EH (cell line): ENCODE data around the gene ZNF878.
"Not testable (repeated sequence)": the region's sequence is repeated elsewhere in the genome, so short reads cannot be mapped to it uniquely, and the experiment has no call there.

ENCODE experiments used
- DNase-seq: peaks from one replicate; pipeline ENCODE4 v3.0.0-alpha.2; 2015; ENCODE audit warnings: low read depth

The ZNF878 gene

GRCh38 chr19:12052497-12053169 is at the start of gene ZNF878:
Gene ZNF878, minus strand, starts transcription at chr19:12052961. Its CDS starts 160 bp downstream, at chr19:12052801.
- DNase-seq = peak; percentile 93

DNA sequence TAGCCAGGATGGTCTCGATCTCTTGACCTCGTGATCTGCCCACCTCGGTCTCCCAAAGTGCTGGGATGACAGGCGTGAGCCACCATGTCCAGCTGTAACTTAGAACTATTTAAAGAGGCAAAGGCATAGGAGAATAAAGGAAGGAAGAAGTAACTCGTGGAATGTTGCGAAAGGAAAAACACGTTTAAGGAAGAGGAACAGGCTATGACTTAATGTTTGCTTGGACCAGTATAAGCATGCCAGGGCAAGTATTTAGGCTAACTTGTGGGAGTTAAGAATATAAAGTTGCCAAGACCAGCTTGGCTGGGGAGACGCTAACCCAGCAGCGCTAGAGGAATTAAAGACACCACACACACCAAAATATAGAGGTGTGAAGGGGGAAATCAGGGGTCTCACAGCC is 45.3 kb upstream of the ZNF878 start:
- DNase-seq = no peak

DNA sequence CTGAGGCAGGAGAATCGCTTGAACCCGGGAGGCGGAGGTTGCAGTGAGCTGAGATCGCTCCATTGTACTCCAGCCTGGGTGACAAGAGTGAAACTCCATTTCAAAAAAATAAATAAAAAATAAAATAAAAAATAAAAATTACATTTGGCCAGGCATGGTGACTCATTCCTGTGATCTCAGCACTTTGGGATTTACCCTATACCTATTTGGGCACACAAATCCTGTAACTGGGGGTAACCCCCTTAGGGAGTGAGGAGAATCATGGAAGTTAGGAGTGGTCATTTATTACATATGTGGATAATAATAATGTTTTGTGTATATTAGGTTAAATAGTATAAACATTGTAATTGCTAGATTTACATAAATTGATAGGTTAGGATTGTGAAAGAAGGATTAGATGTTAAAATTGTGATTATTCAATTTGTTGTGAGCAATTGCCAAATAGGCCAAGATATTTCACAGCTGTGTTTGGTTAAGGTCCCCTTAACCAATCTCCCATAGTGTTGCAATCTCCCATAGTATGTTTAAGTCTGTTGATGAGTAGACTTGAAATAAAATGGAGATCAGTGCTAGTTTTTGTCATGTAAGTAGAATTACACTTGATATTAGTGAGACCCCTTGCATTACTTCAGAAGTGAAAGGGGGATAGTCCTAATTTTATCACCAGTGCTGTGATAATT is 42.5 kb upstream of the ZNF878 start:
- DNase-seq = no peak

GRCh38 chr19:12093777-12094176 is 41.0 kb upstream of the ZNF878 start:
- no peak for DNase-seq

- peak; percentile 16 for DNase-seq
These were observed 40.2 kb upstream of the ZNF878 start for GRCh38 chr19:12092956-12093355.

DNA sequence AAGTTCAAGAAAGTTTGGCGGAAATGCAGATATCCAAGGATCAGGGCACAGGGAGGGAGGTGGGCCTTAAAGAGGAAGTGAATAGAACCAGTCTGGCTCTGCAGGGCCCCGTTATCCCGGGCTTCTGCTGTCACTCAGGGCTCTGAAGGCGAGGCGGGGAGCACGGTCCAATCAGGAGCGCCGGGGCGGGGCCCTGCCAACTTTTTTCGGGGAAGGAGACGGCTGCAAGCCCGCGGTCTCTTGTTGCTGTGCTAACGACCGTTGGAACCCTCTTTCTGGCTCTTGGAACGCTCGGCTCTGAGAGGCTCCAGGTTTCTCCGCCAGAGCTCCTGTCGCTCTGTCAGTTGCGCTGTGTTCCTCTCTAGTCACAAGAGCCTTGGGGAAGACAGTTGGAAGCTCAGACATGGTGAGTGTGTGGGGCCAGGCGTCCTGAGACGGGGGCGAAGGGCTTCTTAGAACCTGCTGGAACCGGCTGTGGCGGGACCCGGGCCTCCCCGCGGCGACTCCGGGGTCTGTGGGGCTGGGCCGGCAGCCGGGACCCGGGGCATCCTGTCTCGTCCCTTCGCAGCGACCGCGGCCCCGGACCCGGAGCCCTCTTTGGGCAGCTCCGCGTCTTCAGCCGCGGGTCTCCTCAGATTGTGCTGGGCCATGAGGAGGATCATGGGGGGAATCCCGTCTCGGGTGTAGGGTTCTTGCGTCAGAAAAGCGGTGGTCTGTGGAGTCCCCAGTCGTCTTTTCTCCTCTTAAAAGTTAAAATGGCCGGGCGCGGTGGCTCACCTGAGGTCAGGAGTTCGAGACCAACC is 39.5 kb upstream of the ZNF878 start:
- DNase-seq = peak; percentile 93

DNA sequence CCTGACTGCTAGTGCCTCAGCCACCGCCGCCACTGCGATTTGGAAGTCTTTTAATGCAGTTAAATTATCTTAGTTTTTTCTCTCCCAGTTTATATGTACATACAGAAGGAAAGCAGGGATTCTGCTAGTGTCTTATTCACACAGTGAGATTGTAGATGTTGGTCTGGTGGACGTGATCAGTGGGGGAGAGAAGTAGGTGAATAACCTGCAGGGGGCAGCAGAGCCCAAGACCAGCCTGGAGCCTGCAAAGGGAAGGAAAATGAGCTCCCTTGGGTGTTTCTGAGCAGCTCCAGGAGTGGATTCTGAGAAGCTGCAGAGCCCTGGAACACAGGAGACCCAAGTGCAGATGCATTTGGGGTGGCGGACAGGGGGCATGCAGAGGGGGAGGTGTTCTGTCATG is 38.0 kb upstream of the ZNF878 start:
- DNase-seq = peak; percentile 66

GRCh38 chr19:12085074-12085818 is 32.5 kb upstream of the ZNF878 start:
- no peak for DNase-seq

- not testable (repeated sequence) for DNase-seq
These were observed 30.6 kb upstream of the ZNF878 start for GRCh38 chr19:12083336-12083735.

DNA sequence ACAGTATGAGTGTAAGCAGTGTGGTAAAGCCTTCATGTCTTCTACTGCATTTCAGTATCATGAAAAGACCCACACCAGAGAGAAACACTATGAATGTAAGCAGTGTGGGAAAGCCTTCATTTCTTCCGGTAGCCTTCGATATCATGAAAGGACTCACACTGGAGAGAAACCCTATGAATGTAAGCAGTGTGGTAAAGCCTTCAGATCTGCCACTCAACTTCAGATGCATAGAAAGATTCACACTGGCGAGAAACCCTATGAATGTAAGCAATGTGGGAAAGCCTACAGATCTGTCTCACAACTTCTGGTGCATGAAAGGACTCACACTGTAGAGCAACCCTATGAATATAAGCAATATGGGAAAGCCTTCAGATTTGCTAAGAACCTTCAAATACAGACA is 24.6 kb upstream of the ZNF878 start:
- DNase-seq = no peak

DNA sequence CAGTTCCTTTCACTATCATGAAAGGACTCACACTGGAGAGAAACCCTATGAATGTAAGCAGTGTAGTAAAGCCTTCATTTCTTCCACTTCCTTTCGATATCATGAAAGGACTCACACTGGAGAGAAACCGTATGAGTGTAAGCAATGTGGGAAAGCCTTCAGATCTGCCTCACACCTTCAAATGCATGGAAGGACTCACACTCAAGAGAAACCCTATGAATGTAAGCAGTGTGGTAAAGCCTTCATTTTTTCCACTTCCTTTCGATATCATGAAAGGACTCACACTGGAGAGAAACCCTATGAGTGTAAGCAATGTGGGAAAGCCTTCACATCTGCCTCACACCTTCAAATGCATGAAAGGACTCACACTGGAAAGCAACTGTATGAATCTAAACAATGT is 23.6 kb upstream of the ZNF878 start:
- not testable (repeated sequence) for DNase-seq

DNA sequence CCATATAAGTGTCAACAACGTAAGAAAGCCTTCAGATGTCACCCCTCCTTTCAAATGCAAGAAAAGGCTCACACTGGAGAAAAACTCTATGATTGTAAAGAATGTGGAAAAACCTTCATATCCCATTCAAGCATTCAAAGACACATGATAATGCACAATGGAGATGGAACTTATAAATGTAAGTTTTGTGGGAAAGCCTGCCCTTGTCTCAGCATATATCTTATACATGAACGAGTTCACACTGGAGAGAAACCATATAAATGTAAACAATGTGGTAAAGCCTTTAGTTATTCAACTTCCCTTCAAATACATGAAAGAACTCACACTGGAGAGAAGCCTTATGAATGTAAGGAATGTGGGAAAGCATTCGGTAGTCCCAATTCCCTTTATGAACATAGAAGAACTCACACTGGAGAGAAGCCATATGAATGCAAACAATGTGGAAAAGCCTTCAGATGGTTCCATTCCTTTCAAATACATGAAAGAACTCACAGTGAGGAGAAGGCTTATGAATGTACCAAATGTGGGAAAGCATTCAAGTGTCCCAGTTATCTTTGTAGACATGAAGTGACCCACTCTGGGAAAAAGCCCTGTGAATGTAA is 22.9 kb upstream of the ZNF878 start:
- no peak for DNase-seq

DNA sequence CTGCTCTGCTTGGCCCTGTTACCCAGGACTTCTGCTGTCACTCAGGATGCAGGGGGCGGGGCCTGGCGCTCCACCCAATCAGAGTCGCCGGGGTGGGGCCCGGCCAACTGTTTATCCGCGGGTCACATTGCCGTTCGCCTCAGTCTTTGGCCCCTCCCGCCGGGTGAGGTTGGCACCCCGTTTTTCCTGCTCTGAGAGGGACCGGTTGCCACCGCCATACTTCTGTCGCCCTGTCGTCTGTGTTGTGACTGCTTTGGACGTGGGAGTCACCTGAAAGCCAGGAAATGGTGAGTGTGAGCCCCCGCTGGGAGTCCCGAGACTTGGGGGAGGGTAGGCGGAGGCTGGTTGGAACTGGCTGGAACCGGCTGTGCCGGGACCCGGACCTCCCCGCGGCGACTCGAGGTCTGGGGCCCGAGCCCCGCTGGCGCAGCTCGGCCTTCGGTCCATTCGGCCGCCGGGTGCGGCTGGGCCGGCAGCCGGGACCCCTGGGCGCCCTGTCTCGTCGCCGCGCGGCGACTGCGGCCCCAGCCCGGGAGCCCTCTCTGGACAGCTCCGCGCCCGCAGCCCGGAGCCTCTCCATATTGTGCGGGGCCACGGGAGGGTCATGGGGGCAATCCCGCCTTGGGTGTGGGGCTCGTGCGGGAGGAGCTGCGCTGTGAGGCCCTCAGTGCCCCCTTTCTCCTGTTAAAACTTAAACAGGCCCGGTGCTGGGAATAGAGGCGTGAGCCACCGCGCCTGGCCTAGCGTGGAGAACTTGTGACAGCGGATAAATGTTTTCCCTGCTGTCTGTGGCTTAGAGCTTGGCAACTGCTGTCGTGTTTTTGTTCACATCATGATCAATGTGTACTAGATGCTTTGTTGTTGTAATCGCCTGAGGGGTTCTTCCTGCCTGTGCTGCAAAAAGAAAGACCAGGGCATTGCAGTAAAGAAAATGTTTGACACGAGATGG is 12.1 kb upstream of the ZNF878 start, which contains the start of gene ZNF844:
Gene ZNF844 (plus strand): TSS at position 142 of the 949 bp plus-strand sequence. CDS start 143 bp downstream, at position 285.
- peak; percentile 90 for DNase-seq

DNA sequence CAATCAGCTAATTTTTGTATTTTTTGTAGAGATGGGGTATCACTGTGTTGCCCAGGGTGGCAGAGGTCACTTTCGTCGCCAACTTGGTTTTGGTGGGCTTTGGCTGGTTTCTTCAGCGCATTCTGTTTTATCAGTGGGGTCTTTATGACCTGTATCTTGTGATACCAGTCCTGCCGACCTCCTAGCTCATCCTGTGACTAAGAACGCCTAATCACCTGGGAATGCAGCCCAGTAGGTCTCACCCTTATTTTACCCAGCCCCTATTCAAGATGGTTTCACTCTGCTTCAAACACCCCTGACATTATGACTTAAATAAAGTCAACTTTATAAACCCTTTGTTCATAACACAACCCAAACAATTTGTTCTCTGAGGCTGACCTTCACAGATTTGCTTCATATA is 3.0 kb upstream of the ZNF878 start:
- DNase-seq = no peak

DNA sequence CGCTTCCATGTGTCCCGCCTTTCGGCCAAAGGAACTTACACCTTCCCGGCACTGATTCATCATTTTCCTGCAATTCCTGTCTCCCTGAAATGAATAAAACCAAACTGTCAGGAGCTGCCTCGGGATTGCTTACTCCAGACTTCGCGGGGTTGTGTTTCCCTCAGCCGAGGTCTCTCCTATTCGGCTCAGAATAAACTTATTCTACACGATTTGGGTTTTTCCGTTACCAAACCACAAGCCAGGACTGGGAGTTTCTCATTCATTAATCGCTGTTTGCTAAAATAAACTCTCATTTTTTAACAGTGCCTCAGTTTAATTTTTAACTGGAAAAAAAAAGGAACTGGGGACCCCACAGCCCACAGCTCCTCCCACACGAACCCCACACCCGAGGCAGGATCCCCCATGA is 667 bp downstream of the ZNF878 start:
- peak; percentile 34 for DNase-seq

- DNase-seq = peak; percentile 22
These were observed 4.9 kb downstream of the ZNF878 start for GRCh38 chr19:12047868-12048267.

DNA sequence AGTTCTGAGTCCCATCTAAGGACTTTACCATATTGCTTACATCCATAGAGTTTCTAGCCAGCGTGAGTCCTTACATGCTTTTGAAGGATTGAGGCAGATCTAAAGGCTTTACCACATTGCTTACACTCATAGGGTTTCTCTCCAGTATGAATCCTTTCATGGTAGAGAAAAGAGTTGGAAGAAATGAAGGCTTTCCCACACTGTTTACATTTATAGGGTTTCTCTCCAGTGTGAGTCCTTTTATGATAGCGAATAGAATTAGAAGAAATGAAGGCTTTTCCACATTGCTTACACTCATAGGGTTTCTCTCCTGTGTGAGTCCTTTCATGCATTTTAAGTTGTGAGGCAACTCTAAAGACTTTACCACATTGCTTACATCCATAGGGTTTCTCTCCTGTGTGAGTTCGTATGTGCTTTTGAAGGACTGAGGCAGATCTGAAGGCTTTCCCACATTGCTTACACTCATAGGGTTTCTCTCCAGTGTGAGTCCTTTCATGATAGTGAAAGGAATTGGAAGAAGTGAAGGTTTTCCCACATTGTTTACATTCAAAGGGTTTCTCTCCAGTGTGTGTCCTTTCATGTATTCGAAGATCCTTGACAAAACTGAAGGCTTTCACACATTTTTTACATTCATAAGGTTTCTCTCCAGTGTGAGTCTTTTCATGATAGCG is 8.9 kb downstream of the ZNF878 start:
- no peak for DNase-seq

DNA sequence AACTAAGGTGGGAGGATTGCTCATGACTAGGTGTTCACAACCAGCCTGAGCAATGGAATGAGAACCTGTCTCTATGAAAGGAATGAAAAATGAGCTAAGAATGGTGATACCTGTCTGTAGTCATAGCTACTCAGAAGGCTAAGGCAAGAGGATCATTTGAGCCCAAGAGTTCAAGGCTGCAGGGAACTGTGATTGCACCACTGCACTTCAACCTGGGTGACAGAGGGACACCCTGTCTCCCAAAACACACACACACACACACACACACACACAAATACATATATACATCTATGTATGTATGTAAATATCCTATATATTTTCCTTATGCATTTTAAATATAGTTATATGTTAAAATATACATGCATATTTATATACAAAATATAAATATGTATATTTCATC is 9.9 kb downstream of the ZNF878 start:
- DNase-seq = no peak

DNA sequence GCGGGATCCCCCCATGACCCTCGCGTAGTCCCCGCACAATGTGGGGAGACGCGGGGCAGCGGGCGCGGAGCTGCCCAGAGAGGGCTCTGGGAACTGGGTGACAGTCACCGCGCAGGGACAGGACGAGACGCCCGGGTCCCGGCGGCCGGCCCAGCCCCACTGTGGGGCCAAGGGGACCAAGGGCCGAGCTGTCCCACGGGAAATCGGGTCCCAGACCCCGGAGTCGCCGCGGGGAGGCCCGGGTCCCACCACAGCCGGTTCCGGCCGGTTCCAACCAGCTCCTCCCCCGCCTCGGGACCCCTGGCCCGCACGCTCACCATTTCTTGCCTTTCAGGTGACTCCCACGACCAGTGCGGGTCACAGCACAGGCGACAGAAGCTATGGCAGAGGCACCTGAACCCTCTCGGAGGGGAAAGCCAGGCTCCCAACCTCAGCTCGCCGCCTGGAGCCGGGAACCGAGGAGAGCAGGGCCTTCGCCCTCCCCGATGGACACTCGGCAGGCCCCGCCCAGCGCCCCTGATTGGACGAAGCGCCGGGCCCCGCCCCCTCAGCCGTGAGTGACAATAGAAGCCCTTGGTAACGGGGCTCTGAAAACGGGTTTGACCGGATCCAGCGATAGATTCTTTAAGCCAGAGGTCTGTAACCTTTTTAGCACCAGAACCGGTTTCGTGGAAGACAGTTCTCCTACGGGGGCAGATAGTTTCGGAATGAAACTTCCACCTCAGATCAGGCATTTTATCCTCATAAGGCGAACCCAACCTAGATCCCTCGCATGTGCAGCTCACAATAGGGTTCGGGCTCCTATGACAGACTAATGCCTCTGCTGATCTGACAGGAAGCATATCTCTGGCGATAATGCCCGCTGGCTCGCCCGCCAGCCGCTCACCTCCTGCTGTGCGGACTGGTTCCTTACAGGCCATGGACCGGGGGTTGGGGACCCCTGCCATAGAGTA is 17.3 kb downstream of the ZNF878 start, which contains the start of gene ZNF433:
Gene ZNF433 (minus strand): TSS at position 460 of the 953 bp plus-strand sequence. CDS start 140 bp downstream, at position 320.
- peak; percentile 88 for DNase-seq
